GM18498 (cell line): ENCODE results near the gene MFAP1.
A peak's percentile ranks its signal among the peaks of the same experiment; 100 is the strongest.

Experiments
- ATAC-seq: cut with Tn5 transposase; IDR thresholded peaks from one replicate; pipeline ENCODE4 v1.9.1; 2021; ENCODE audit warnings: mild to moderate bottlenecking, moderate library complexity; ENCODE audit not compliant: unreplicated experiment

Gene MFAP1

GRCh38 chr15:43776718-43777266 lies 47.7 kb downstream of the MFAP1 start, which contains the start of gene ELL3:
Gene ELL3 (minus strand): TSS chr15:43776966. CDS start chr15:43776901, 65 bp downstream.
- peak; percentile 52 for ATAC-seq

GRCh38 chr15:43776101-43776717 lies 48.3 kb downstream of the MFAP1 start:
- peak; percentile 54 for ATAC-seq

- no peak for ATAC-seq
Measured at GRCh38 chr15:43775411-43775965, 49.0 kb downstream of the MFAP1 start.

GRCh38 chr15:43774062-43774461 lies 50.4 kb downstream of the MFAP1 start:
- ATAC-seq, result no peak

- ATAC-seq, result no peak
Measured at GRCh38 chr15:43772624-43773023, 51.9 kb downstream of the MFAP1 start.

- ATAC-seq, result no peak
Measured at GRCh38 chr15:43771816-43772215, 52.7 kb downstream of the MFAP1 start.

- ATAC-seq, result no peak
Measured at GRCh38 chr15:43769584-43770228, 54.8 kb downstream of the MFAP1 start.

- ATAC-seq, result no peak
Measured at GRCh38 chr15:43763819-43764446, 60.6 kb downstream of the MFAP1 start.

GRCh38 chr15:43762824-43763223 lies 61.7 kb downstream of the MFAP1 start:
- no peak for ATAC-seq
